K562 (cell line): ENCODE results near the gene PRR14. TPM values are rescaled to one million over a fixed set of nuclear protein-coding genes. Genes with fewer than 3 reads are reported as not detected.

Experiments used
- ARID1B ChIP-seq: fragments of 450-650 bp; IDR thresholded peaks from 2 replicates; pipeline ENCODE4 v1.6.1; 2016; ENCODE audit warnings: antibody characterized with exemption, mild to moderate bottlenecking, inconsistent platforms
- ATF7 ChIP-seq: fragments of 450-650 bp; IDR thresholded peaks from 2 replicates; pipeline ENCODE4 v1.7.1; 2014; ENCODE audit warnings: mild to moderate bottlenecking, moderate library complexity
- BRD9 ChIP-seq: fragments of 450-650 bp; IDR thresholded peaks from 2 replicates; pipeline ENCODE4 v1.6.1; 2018; ENCODE audit warnings: low read depth; ENCODE audit not compliant: partially characterized antibody
- DMBX1 ChIP-seq: fragments of 250-450 bp; sonication (Bioruptor Pico); IDR thresholded peaks from 2 replicates; pipeline ENCODE4 v1.8.0; 2022; ENCODE audit warnings: inconsistent platforms, mild to moderate bottlenecking, moderate library complexity, borderline replicate concordance
- FOXK2 ChIP-seq, 2 experiments: fragments of 450-650 bp; IDR thresholded peaks in 1 of 2; conservative IDR thresholded peaks in 1 of 2; 2 replicates each; pipeline ENCODE4 v1.6.1; 2016; ENCODE audit warnings: low read depth in 2 of 2, mild to moderate bottlenecking in 1 of 2
- NFE2L1 ChIP-seq: fragments of 450-650 bp; IDR thresholded peaks from 2 replicates; pipeline ENCODE4 v1.6.1; 2016; ENCODE audit warnings: missing genetic modification characterization, low read depth, mild to moderate bottlenecking, missing compliant biosample characterization, moderate library complexity, borderline replicate concordance
- NFIC ChIP-seq: fragments of 450-650 bp; IDR thresholded peaks from 2 replicates; pipeline ENCODE4 v1.6.1; 2017; ENCODE audit warnings: mild to moderate bottlenecking, inconsistent platforms
- NR2C2 ChIP-seq, 2 experiments: fragments of 200-800 bp in 1 of 2; sonication (Bioruptor generic) in 1 of 2; sonication (generic) in 1 of 2; formaldehyde crosslinking in 1 of 2; IDR thresholded peaks; 2 replicates each; pipeline versions ENCODE4 v1.6.1 to v1.8.0; 2016 to 2022; ENCODE audit warnings: mild to moderate bottlenecking in 1 of 2, missing compliant biosample characterization in 1 of 2, missing genetic modification characterization in 1 of 2, missing genetic modification reagents in 1 of 2
- OTX1 ChIP-seq: fragments of 450-650 bp; formaldehyde crosslinking; IDR thresholded peaks from 2 replicates; pipeline ENCODE4 v1.4.0; 2022; ENCODE audit warnings: mild to moderate bottlenecking
- PHF21A ChIP-seq: fragments of 450-650 bp; IDR thresholded peaks from 2 replicates; pipeline ENCODE4 v1.6.1; 2017; ENCODE audit warnings: low read depth, borderline replicate concordance
- POLR2B ChIP-seq: fragments of 450-650 bp; IDR thresholded peaks from 2 replicates; pipeline ENCODE4 v1.6.1; 2018; ENCODE audit warnings: low read depth; ENCODE audit not compliant: partially characterized antibody
- SIX5 ChIP-seq, 2 experiments: IDR thresholded peaks; 2 replicates each; pipeline ENCODE4 v1.6.1; 2011; ENCODE audit warnings: low read length in 2 of 2, borderline replicate concordance in 1 of 2, low read depth in 1 of 2, mild to moderate bottlenecking in 1 of 2, moderate library complexity in 1 of 2; ENCODE audit not compliant: insufficient read depth in 1 of 2
- SLC30A9 ChIP-seq: fragments of 250-450 bp; sonication (Bioruptor Pico); IDR thresholded peaks from 2 replicates; pipeline ENCODE4 v1.8.0; 2022; ENCODE audit warnings: mild to moderate bottlenecking, moderate library complexity
- STAG1 ChIP-seq: sonication (generic); formaldehyde crosslinking; IDR thresholded peaks from 2 replicates; pipeline ENCODE4 v1.5.0; 2020; ENCODE audit warnings: missing genetic modification reagents, borderline replicate concordance
- TCF3 ChIP-seq: sonication (generic); formaldehyde crosslinking; IDR thresholded peaks from 2 replicates; pipeline ENCODE4 v1.4.0; 2020; ENCODE audit warnings: mild to moderate bottlenecking, missing genetic modification reagents
- THRAP3 ChIP-seq: fragments of 450-650 bp; IDR thresholded peaks from 2 replicates; pipeline ENCODE4 v1.6.1; 2016; ENCODE audit warnings: mild to moderate bottlenecking, inconsistent platforms, borderline replicate concordance
- ZBTB1 ChIP-seq: sonication (generic); formaldehyde crosslinking; IDR thresholded peaks from 2 replicates; pipeline ENCODE4 v1.8.1; 2023; ENCODE audit warnings: missing genetic modification reagents, low read depth, mild to moderate bottlenecking, borderline replicate concordance
- ZFP91 ChIP-seq: sonication (generic); formaldehyde crosslinking; IDR thresholded peaks from 2 replicates; pipeline ENCODE4 v1.8.0; 2022; ENCODE audit warnings: mild to moderate bottlenecking, missing genetic modification reagents
- ZNF143 ChIP-seq: sonication (generic); formaldehyde crosslinking; IDR thresholded peaks from 2 replicates; pipeline ENCODE4 v1.9.0; 2022; ENCODE audit warnings: mild to moderate bottlenecking, missing genetic modification reagents
- ZNF282 ChIP-seq: sonication (generic); formaldehyde crosslinking; IDR thresholded peaks from 2 replicates; pipeline ENCODE4 v1.8.1; 2023; ENCODE audit warnings: missing genetic modification reagents
- ZNF316 ChIP-seq: fragments of 450-650 bp; IDR thresholded peaks from 2 replicates; pipeline ENCODE4 v1.6.1; 2016
- polyA plus RNA-seq, 8 experiments: library from polyadenylated mRNA; depleted of rRNA in 4 of 8; stranded (reverse) in 5 of 8; unstranded in 3 of 8; fragments of >200 nt; fragmentation: Nextera tagmentation in 2 of 8; fragmentation: Illumina TruSeq in 1 of 8; extraction: Ambion mirVana in 2 of 8; extraction: Trizol in 1 of 8; gene quantifications; 2 replicates each; pipeline versions ENCODE4 v1.2.1 to v1.2.3, GENCODE V29; 2011 to 2014; ENCODE audit warnings: inconsistent platforms in 1 of 8, missing spikeins in 1 of 8
- total RNA-seq, 7 experiments: library from RNA; depleted of rRNA in 6 of 7; stranded (reverse); fragments of >200 nt in 6 of 7; fragmentation: Illumina TruSeq in 2 of 7; extraction: Trizol in 2 of 7; gene quantifications; 2 replicates each; pipeline versions ENCODE4 v1.2.1 to v1.2.3, GENCODE V29; 2011 to 2021; ENCODE audit warnings: low replicate concordance in 1 of 7
- TF ChIP-seq, protein P1 (sequence below): fragments of 450-650 bp; IDR thresholded peaks from 2 replicates; pipeline ENCODE4 v1.6.1; 2016; ENCODE audit warnings: antibody characterized with exemption
- TF ChIP-seq, protein P2 (sequence below): IDR thresholded peaks from 2 replicates; pipeline ENCODE4 v1.6.1; 2014; ENCODE audit warnings: antibody characterized with exemption

Gene PRR14
- total and polyA plus RNA-seq, 9 of the 15 experiments (the other 6 are each of a cell fraction or from before 2014, with no cell fraction given): 2.2 to 63.1 (median 11.5) TPM

DNA sequence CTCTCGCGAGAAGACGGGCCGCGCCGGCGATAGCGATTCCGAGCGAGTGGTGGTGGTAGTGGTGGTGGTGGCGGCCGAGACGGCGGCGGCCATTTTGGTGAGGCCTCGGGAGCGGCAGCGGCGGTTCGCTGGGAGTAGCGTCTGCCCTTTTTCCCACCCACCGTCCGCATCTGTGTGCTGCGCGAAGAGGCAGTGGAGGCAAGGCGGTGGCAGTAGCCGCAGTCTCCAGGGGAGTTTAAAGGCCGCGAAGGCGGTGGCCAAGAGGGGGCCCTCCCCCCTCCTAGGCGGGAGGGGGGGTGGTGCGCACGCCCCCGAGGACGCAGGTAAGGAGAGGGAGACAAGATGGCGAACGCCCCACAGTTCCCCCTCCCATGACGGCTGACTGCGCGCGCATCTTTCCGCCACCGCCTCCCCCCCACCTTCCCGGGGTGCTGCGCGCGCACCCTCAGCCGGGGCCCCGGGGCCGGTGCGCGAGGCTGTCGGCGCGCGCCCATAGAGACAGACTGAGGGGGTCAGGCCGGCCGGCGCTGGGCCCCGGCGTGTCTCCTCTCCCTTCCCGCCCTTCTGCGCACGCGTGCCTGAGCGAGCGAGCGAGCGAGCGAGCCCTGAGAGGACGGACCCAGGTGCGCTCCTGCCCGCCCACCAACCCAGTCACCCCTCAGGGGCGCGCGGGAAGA is 47.5 kb downstream of the PRR14 start (continued):
- TF ChIP-seq, protein P1, sequence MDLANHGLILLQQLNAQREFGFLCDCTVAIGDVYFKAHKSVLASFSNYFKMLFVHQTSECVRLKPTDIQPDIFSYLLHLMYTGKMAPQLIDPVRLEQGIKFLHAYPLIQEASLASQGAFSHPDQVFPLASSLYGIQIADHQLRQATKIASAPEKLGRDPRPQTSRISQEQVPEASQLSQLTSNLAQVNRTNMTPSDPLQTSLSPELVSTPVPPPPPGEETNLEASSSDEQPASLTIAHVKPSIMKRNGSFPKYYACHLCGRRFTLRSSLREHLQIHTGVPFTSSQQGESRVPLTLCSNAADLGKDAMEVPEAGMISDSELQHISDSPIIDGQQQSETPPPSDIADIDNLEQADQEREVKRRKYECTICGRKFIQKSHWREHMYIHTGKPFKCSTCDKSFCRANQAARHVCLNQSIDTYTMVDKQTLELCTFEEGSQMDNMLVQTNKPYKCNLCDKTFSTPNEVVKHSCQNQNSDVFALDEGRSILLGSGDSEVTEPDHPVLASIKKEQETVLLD: peak; percentile 79; the same call in 1 of the 2 replicates
- peak; percentile 68; the same call in 1 of the 2 replicates for TF ChIP-seq ARID1B
- TF ChIP-seq NFE2L1 (tag): no peak
- no peak for TF ChIP-seq TCF3 (CRISPR knock-in tag)
- TF ChIP-seq SLC30A9: 0 out of 2 replicates have a peak, but pooled peaks have one; percentile 55
- TF ChIP-seq FOXK2 (conservative IDR thresholded peaks at IDR 0.05 in 1 of 2, IDR thresholded peaks at IDR 0.05 in 1 of 2; ENCODE audit: low read depth in 2 of 2): peak in 1 of 2 experiments; percentile 65; a peak in 2 of 4 replicates
- no peak for TF ChIP-seq STAG1 (CRISPR knock-in tag)
- TF ChIP-seq ATF7: peak; percentile 90
- no peak for TF ChIP-seq ZFP91
- TF ChIP-seq DMBX1 (CRISPR knock-in tag): 0 out of 2 replicates have a peak, but pooled peaks have one; percentile 18
- TF ChIP-seq ZNF316: peak; percentile 13; the same call in 1 of the 2 replicates
- TF ChIP-seq, protein P2, sequence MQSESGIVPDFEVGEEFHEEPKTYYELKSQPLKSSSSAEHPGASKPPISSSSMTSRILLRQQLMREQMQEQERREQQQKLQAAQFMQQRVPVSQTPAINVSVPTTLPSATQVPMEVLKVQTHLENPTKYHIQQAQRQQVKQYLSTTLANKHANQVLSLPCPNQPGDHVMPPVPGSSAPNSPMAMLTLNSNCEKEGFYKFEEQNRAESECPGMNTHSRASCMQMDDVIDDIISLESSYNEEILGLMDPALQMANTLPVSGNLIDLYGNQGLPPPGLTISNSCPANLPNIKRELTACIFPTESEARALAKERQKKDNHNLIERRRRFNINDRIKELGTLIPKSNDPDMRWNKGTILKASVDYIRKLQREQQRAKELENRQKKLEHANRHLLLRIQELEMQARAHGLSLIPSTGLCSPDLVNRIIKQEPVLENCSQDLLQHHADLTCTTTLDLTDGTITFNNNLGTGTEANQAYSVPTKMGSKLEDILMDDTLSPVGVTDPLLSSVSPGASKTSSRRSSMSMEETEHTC: peak; percentile 5; the same call in 1 of the 2 replicates
- TF ChIP-seq ZNF282 (CRISPR knock-in tag): no peak
- peak; percentile 1; the same call in 1 of the 2 replicates for TF ChIP-seq ZNF143 (CRISPR knock-in tag)
- 0 out of 2 replicates have a peak, but pooled peaks have one; percentile 4 for TF ChIP-seq NR2C2 (CRISPR knock-in tag; IDR thresholded peaks at IDR 0.05)
- TF ChIP-seq NR2C2 (tag; IDR thresholded peaks at IDR 0.05): no peak
- TF ChIP-seq NFIC: peak; percentile 68
- no peak for TF ChIP-seq SIX5 (IDR thresholded peaks at IDR 0.05; ENCODE audit: borderline replicate concordance in 1 of 2, insufficient read depth in 1 of 2, low read depth in 1 of 2, low read length in 2 of 2)
- TF ChIP-seq PHF21A: no peak; the same call in 1 of the 2 replicates
- peak; percentile 68; the same call in 1 of the 2 replicates for TF ChIP-seq OTX1 (CRISPR knock-in tag)
- TF ChIP-seq THRAP3: no peak
- peak; percentile 97 for TF ChIP-seq ZBTB1
- peak; percentile 96 for TF ChIP-seq BRD9
- peak; percentile 83 for TF ChIP-seq POLR2B
